HG03469 (cell line): ENCODE results near the gene GPR146.

Source experiments
- ATAC-seq: cut with Tn5 transposase; IDR thresholded peaks from one replicate; pipeline ENCODE4 v1.9.1; 2021; ENCODE audit warnings: mild to moderate bottlenecking, moderate library complexity, moderate number of reproducible peaks; ENCODE audit not compliant: unreplicated experiment

The GPR146 gene

GRCh38 chr7:1090686-1091643, 46.6 kb downstream of the GPR146 start:
- no peak for ATAC-seq

DNA sequence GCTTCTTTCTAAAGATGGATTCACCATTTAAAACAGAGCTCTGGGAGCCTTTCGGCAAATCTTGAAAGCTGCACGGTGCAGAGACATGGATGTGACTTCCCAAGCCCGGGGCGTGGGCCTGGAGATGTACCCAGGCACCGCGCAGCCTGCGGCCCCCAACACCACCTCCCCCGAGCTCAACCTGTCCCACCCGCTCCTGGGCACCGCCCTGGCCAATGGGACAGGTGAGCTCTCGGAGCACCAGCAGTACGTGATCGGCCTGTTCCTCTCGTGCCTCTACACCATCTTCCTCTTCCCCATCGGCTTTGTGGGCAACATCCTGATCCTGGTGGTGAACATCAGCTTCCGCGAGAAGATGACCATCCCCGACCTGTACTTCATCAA, 47.3 kb downstream of the GPR146 start:
- no peak for ATAC-seq

- ATAC-seq, result no peak
Measured at GRCh38 chr7:1092161-1092632, 47.9 kb downstream of the GPR146 start.

DNA sequence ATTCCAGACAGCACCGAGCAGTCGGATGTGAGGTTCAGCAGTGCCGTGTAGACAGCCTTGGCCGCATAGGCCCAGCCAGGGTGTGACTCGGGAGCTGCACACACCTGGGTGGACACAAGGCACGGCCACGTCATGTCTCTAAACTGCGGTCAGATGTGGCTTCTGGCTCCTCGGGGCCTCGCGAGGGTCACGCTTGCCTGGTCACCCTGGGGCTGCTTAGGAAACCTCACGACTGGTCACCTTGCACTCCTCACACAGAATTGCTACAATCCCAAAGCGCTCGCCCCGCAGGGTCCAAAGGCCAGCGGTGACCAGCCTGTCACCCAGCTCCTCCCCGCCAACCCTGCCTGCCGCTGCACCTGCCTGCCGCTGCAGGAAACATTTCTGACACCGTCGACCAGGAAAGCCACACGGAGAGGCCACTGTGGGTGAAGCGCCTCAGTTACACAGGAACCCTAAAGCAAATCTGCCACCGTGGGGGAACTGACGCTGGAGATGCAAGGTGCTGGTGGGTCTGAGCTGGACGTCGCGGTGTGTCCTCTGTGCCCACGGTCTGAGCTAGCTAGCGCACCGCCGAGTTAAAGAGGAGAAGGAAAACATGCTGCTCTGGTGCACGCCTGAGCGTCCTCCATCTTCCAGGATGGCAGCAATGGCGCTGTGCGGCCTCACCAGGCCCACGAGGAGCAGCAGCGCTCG, 48.6 kb downstream of the GPR146 start:
- ATAC-seq, result no peak

- no peak for ATAC-seq
Measured at GRCh38 chr7:1093502-1093843, 49.1 kb downstream of the GPR146 start.

DNA sequence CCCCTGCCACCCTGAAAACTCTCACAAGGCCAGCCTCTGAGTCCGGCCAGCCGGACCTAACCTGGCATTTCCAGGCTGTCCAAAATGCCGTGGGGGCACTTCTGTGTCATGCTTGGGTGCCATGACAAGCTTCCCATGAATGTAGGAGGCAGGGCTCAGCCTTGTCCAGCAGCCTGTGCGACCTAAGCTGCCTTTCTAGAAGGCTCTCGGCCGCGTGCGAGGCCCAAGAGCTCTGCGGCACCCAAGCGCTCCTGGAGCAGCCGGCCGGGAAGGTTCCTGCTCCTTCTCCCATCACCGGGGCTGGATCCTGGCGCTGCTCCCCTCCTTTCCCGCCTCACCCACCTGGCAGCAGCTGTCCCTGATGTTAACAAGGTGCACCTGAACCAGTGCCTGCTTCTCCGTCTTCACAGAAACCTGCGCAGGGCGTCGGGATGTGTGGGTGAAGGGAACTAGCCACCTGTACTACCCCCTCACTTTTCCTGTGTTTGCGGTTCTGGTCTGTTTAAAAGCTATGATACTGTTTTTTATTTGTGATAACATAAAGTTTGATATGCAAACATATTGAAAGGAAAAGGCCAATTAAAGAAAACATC, 49.7 kb downstream of the GPR146 start:
- ATAC-seq, result no peak

DNA sequence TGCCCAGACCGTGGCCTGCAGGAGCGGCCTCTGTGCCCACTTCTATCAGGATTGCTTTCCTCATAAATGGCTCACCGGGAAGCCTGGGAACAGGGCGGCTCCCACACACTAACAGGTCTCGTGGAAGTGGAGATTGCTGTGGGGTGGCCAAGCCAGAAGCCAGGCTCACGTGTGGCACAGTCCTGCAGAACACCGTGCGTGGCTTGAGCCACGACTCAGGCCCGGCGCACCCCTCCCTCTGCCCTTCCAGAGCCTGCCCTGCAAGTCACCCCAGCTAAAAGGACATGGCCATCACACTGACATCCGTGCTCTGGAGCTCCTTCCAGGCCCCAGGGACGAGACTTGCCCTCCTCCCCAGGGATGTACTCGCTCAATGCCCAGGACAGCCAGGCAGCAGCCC, 50.5 kb downstream of the GPR146 start:
- no peak for ATAC-seq

DNA sequence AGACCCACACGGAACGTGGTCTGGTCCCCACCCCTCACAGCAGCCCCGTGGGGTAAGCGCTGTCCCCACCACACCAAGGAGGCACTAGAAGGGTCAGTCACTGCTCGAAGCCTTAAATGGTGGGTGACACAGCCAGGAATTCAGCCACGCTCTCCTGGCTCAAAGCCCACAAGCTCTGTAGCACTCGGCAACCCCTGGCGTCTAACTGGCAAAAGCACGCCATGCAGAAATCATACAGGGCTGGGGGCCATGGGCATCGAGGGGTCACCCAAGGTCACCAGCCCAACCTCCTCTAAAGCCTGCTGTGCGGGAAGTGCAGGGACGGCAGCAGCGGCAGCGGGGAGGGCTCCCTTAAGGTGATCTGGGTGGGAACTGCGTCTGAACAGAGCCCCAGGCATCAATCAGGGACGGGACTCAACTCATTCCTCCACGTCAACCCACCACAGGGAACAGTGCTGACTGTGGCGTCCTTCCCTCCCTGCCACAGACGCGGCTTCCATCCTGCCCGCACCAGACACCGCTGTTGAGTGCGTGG, 51.3 kb downstream of the GPR146 start:
- no peak for ATAC-seq

DNA sequence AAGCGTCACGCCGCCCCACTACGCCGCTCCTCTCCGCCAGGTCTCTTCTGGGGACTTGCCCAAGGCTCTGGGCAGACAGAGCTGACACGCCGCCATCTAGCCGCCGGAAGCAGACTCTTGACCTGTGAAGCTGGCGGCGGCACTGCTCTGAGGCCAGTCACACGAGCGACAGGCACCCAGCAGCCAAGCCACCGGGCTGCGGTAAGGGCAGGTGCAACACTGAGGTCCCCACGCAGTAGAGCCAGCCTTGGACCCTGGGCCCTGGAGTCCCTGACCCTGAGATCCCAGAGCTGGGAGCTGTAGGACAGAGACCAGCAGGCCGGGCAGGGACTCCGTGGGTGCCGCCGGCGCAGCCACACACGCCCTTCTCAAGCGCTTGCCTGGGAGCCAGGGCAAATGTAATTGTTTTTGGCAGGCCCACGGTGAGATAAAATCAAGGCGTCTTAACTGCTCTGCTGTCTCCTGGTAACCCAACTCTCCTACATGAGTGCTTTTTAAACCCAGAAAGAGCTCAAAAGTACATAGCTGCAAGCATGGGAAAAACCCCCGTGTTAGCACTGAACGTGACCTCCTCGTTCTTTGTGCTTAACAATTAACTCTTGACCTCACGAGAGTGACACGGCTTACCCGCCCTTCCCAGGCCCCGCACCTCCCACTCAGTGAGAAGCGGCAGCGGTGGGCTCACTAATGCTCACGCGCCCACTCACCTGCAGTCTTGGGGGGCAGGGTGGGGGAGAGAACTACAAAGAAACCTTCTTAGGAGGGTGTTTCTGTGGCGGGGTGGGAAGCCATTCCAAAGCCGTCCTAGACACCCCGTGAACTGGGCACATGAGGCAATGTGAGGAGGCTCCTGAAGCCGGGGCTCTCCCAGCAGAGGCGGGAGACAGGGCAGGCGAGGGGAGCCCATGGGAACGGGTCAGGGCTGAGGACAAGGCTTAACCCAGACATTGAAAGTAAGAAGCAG, 52.1 kb downstream of the GPR146 start:
- ATAC-seq, result no peak

- ATAC-seq, result no peak
Measured at GRCh38 chr7:1097120-1097504, 52.8 kb downstream of the GPR146 start.

DNA sequence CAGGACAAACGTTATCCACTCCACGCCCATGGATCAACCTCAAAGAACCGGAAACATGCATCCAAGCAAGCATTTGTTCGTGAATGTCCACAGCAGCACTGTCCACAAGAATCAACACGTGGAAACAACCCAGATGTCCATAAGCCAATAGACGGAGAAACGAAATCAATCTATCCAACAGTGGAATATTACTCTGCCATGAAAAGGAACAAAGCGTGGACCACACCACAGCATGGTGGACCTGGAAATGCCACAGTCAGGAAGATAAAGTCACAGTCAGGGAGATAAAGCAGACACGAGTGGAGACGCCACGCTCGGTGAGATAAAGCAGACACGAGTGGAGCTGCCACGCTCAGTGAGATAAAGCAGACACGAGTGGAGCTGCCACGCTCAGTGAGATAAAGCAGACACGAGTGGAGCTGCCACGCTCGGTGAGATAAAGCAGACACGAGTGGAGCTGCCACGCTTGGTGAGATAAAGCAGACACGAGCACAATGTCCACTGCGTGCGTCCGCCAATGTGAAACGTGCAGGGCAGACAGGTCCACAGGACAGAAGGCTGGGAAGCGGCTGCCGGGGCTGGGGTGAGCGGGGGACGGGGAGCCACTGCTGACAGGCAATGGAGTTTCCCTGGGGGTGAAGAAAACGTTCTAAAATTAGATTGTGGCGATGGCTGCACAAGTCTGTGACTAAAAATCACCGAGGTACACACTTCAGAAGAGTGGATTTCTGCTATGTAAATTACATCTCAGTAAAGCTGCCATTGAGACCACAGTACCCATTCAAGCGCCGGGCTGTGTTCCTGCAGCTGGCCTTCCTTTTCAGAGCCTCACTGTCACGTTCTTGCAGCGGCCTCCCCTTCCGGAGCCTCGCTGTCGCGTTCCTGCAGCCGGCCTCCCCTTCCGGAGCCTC, 54.2 kb downstream of the GPR146 start:
- ATAC-seq, result no peak

- no peak for ATAC-seq
Measured at GRCh38 chr7:1099154-1099542, 54.8 kb downstream of the GPR146 start.

GRCh38 chr7:1099637-1100036, 55.3 kb downstream of the GPR146 start:
- ATAC-seq, result no peak

DNA sequence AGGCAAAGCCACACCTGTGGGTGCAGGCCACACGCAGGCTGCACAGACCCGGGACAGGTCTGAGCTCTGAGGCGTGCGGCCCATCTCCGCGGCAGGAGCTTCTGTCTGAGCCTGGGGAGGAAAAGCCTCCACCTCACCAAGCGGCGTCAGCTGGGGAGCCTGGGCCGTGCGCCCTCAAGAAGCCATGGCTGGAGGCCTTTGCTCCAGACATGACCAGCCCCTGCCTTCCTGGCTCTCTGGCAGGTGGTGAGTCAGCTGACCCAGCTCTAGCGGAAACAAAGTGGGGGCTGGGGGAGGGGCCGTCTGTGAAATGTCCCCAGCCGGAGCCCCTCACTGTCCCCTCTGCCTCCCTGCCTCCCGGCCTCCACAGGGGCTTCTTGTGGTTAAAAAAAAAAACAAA, 56.0 kb downstream of the GPR146 start:
- no peak for ATAC-seq

GRCh38 chr7:1100834-1101562, 56.7 kb downstream of the GPR146 start:
- no peak for ATAC-seq

DNA sequence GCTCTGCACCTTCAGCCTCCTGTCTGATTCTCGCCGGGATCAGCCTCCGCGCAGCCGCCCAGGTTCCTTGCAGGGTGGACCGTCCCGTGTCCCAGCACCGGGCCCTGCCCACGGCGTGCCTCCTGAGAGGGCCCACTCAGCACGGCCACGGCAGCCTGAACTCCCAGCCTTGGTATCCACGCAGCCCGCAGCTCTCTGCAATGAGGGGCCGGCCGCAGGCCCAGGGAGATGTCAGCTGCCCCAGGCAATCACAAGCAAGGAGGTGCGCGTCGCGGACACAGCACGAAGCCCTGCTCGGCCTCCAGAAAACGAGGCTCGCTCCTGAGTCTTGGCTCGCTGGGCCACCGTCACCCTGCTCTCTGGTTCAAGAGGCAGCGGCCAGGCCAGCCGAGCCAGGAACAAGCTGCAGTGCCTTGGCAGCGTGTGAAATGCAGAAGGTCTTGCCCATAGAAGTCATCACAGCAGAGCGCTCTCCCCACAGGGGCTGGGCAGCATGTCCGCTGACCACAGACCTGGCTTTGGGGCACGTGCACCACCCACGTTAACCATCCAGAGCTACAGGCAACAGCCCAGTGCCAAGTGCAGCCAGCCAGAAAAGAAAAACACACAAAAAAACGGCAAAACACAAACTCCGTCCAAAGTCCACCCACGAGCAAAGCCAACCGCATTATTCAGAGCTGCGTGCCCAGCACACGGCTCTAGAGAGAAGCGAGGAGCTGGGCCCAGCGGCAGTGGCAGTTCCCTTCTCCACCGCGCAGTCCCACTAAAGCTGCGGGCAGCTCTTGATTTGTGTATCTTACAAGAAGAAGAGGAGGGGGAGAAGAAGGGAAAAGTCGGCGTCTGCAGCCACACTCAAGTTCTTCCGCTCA, 57.5 kb downstream of the GPR146 start:
- ATAC-seq, result no peak

DNA sequence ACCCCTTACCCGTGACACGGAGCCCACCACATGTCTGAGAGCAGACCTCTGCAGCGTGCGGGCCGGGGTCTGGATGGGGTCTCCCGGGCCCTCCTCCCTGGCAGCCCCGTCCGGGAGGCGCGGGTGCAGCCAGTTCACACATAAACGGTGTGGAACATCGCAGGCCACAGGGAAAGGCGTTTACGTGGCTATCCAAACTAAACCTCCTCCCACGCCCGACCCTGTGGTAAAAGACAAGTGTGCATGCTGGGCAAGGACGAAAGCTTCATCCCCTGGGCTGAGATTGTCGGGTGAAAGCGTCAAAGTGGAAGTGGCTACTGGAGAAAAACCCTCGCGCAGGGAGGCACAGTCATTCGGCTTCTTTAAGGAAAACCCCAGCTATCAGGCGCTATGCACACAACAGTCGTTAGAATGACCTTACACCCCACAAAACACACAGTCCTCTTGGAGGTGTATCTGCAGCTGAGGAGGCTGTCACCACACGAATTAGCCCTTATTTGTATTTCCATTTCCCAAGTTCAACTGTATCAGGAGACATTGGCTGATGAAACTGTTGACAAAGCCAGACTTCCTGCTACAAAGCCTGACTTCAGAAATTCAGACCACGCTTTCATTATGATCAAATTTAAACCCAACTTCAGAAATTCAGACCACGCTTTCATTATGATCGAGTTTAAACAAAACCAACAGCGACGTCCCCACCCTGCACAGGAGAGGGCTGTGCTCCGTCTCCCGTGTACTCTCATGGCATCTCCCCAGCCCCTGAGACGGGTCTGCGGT, 58.9 kb downstream of the GPR146 start:
- no peak for ATAC-seq
